Right renal pelvis (tissue), 4 donors: Measurements from ENCODE around the gene TPRX2. TPM values are rescaled to one million over a fixed set of nuclear protein-coding genes. Genes with fewer than 3 reads are reported as not detected.

Experiments used
- polyA plus RNA-seq, 4 donors: library from polyadenylated mRNA; unstranded; fragments of 120-200 nt; gene quantifications; one replicate each; pipeline ENCODE4 v1.2.1, GENCODE V29; 2013; ENCODE audit not compliant: insufficient read length in 4 of 4

The TPRX2 gene
- polyA plus RNA-seq, 4 donors, result not detected

Other genes with a start within 250 kb of the TPRX2 start
- gene EHD2, start 145.8 kb upstream of the TPRX2 start, polyA plus RNA-seq, result 10 to 100 TPM; 30.6 to 40.0 (median 34.9) TPM
- gene NOP53, start 113.7 kb upstream of the TPRX2 start, polyA plus RNA-seq, result 100 to 1,000 TPM; 346 to 460 (median 376) TPM
- 100 to 1,000 TPM; 133 to 161 (median 144) TPM for gene SELENOW, start 80.5 kb upstream of the TPRX2 start, polyA plus RNA-seq
- gene TPRX1, start 54.7 kb upstream of the TPRX2 start, polyA plus RNA-seq, result not detected
- gene CRX, start 37.3 kb upstream of the TPRX2 start, polyA plus RNA-seq, result under 1 TPM in 2 of 4 donors, not detected in 2; 0.14 to 0.18 TPM
- gene SULT2A1, start 27.1 kb downstream of the TPRX2 start, polyA plus RNA-seq, result under 1 TPM in 1 of 4 donors, not detected in 3; 0.12 TPM
- gene BSPH1, start 132.9 kb downstream of the TPRX2 start, polyA plus RNA-seq, result not detected
- under 1 TPM in 1 of 4 donors, not detected in 3; 0.39 TPM for gene ELSPBP1, start 135.4 kb downstream of the TPRX2 start, polyA plus RNA-seq
- under 1 TPM in 1 of 4 donors, not detected in 3; 0.10 TPM for gene CABP5, start 184.8 kb downstream of the TPRX2 start, polyA plus RNA-seq